Hippocampal formation (tissue), 2 donors: ENCODE data around the gene ARHGEF35.
"Not testable (repeated sequence)": the region's sequence is repeated elsewhere in the genome, so short reads cannot be mapped to it uniquely, and the experiment has no call there.

Experiments
- DNase-seq, 2 donors: peaks; one replicate each; lab custom pipeline; 2025; lab: John Stamatoyannopoulos, UW

The ARHGEF35 gene

DNA sequence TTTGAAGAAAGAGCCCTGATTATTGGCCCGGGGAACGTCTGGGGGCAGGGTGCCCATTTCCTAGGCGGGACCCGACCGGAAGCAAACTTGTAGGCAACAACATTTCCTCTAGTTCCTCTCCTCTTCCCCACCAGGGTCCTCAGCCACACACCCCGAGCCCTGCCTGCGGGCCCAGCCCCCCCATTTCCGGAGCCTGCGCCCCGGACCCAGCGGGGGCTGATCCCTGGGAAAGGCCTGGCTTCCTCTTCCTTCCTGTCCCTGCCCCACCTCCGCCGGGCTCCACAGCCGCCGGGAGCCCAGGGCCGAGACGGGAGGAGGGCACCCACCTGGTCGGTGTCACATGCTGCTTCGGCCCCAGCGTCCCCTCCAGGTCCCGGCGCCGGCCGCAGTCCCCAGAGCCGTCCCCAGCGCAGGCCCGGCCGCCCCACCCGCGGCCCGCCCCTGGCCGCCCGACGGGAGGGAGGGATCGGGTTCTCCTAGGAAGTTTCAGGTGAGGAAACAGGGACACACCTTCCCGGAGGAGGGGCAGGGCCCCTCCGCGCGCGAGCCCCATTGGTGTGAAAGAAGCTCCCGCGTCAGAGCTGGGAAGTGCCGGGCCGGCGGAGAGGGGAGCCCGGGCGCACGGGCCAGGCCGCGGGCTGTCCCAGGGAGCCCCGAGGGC lies at the start of gene ARHGEF35:
Gene ARHGEF35, minus strand, starts transcription at position 622 of the 661 bp plus-strand sequence. CDS start 7,450 bp downstream, outside the sequence.
- not testable (repeated sequence) for DNase-seq

DNA sequence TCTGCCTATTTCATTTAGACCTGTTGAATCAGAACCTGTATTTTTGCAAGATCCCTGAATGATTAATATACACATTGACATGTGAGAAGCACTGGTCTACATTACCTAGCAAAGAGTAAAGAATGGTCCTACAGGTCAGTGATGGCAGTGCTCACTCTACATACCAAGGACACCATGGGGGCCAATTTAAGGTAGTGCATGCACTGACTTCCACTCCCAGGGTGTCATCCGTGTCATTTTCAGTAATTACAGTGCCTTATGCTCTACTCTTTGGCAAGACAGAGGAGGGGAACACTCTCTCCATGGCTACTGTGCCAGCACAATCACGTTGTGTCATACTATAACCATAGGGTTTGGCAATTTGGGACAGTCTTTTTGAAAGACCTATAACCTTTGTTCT lies 49.7 kb upstream of the ARHGEF35 start:
- not testable (repeated sequence) for DNase-seq

DNA sequence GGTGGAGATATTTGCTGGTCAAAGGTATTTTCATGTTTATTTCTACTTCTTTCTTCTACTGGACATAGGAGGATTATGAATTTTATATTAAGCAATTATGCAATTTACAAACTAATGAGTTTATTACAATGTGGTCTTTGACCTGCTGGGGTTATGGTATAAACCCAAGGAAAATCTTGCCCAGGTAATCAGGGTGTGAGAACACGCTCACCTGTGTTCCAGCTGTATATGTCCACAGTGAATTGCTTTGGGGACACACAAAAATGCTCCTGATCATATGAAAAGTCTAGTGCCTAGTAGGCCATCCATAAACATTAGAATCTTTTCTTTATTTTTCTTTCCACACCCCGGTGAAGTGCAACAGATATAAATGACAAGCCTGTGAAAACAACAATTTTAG lies 43.7 kb upstream of the ARHGEF35 start, which contains the start of gene OR2A42:
Gene OR2A42, minus strand, starts transcription at position 241 of the 400 bp plus-strand sequence. CDS start 6,762 bp downstream, outside the sequence.
- not testable (repeated sequence) for DNase-seq

DNA sequence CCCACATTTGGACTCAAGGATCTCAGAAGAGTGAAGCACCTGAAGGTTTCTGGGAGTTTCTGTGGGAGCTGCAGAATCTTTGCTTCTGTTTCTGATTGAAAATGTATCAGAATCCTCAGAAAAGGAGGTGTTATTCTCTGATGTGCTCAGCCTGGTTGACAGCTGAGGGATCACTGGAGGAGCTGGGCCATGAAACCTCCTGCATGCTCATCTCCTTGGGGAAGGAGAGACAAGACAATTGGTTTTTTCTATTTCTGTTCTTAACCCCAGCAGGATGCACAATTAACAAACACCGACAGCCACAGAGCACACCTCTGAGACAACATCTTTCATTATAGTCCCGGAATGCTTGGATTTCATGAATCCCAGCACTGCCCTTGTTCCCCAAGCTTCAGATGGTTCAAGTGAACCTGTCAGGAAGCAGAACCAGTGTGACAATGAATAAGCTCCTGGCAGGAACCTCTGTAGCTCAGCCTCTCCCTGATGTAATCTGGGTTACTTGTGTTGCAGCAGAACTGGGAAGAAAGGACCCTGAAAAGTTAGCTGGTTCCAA lies 43.0 kb upstream of the ARHGEF35 start:
- DNase-seq = not testable (repeated sequence)

DNA sequence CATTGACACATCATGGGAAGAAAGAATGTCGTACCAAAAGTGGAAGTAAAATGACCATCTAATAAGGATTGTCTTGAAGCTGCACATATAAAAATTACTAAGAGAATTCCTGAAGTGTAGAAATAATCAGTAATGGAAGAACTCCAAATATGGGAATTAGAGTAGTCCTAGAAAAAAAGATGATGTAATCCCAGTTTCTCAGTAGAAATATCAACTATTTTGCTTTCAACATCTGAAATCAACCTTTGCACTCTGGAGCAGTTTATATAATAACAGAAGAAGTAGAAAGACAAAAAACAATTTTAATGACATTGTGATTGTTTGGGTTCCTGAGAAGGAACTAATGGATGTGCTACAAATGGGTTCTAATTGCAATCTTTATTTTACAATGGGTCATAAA lies 37.4 kb upstream of the ARHGEF35 start:
- not testable (repeated sequence) for DNase-seq

DNA sequence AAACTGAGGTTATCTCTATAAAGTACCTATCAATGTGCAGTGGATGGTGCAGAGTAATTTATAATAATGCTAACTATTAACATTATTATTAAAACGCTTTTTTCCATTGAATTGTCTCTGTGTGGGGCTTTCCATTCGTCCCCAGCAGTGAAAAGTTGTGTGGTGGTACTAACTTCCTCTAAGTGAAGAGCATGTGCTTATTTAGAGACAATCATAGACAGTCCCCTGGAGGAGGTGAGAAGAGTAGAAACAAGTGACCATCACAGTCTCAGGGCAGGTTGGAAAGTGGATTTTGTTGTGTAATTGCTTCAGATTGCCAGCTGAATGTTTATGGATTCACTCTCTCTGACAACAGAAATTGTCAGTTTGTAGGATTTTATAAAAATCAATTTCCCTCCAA lies 35.4 kb upstream of the ARHGEF35 start:
- DNase-seq = not testable (repeated sequence)

DNA sequence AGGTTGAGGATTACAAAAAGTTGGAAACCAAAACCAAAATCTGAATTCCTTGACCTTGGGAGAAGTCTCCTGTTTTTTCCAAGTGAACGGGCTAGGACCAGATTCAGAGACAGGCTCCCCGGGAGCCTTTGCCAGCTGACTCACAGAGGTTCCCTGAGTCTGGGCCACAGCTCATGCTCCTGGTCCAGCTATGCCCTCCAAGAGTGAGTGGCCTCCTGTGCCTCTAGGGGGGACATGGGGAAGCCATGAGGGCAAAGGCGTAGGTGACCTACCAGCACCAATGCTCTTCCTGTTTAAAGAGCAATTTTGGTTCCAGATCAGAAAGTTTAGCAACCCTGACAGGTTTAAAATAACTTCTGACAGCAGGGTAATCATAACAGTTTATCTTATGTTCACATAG lies 33.2 kb upstream of the ARHGEF35 start:
- DNase-seq = not testable (repeated sequence)

DNA sequence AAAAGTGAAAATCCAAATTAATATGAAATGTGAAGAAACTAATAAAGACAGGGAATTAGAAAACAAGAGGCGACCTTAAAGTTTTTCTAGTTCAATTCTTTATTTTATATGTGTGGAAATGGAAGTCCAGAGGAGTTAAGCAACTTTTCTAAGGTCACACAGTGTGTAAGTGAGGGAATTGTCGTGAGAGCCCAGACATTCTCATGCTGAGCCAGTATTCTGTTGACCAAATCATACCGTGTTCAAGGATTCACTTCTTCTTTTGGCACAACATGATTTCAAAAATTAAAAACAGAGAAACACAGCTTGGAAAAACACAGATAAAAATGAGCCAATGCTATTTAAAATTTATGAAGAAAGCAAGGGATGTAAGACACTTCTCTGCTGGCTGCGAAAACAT lies 31.2 kb upstream of the ARHGEF35 start:
- not testable (repeated sequence) for DNase-seq

DNA sequence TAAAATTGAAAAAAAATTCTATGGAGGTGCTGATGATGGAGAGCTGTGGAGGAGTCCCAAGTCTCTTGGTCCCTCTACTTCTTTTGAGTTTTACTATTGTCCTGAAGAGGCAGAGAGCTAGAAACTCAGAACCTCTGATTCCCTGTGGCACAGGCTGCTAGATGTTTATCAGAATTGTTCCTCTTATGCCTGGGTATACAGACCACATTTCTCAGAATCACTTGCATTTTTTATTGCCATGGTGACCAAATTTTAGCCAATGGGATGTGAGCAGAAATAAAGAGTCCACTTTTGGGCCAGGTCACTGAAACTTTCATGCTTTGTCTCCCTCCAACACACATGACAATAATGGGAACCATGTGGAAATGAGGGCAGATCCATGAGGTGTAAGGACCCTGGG lies 28.0 kb upstream of the ARHGEF35 start:
- DNase-seq = not testable (repeated sequence)

DNA sequence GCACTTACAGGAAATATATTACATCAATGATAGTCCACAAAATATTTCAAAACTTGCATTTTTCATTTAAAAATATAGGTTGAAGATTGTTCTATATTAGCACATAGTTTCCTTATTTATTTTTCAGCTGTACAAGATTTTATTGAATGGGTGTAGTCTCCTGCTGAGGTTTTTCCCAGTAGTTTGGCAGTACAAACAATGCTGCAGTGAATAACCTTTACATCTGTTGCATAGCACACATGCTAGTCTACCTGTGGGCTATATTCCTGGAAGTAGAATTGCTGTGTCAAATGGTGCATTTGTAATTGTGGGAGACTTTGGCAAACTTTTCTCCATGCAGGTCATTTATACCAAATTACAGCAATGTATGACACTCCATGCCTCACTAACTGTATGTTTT lies 24.9 kb upstream of the ARHGEF35 start:
- not testable (repeated sequence) for DNase-seq

DNA sequence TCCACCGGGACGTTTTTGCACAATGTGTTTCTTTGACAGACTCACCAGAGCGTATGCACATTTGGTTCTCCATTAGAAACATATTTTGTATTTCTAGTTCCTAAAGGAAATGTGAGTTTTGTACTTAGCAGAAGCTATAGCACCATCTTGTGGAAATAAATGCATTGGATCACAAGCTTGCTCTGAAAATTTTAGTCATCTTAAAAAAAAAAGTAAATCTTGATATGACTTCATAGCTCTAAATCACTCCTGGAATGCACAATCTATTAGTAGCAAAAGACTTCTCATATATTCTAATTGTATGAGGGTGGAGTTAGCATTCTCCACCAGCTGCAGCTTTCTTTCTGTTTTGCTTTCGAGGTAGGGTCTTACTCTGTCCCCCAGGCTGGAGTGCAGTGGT lies 23.5 kb upstream of the ARHGEF35 start:
- not testable (repeated sequence) for DNase-seq

DNA sequence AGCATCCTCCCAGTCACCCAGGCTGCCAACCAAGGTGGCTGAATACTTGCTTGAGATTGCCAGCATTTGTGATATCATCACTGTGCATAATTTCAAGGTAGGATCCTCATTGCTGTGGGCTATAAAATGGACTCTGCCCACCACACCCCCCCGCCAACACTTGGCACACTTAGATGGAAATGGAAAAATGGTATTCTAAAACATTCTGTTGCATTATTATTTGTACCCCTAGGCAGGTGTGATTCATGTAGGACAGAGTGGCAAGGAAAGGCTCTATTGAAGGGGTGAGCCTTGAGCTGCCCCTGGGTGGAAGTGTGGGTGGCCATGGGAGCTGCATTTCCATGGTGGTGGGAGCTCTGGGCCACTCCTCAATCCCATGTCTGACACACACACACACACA lies 22.9 kb upstream of the ARHGEF35 start:
- not testable (repeated sequence) for DNase-seq

DNA sequence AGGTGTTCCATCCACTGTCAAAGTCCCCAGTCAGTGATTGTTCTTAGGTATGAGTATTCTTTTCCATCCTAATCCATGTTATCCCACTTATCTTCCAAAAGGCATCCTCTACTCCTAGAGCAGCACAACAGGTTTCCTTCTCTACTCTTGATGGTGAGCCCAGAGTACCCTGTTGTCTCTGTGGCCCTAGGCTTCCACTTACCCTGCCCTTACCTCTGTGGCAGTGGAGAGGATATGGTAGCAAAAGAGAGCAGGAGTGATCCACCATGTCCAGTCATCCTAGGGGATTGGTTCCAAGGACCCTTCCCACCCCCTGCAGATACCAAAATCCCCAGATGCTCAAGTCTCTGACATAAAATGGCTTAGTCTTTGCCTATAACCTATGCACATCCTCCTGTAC lies 21.6 kb upstream of the ARHGEF35 start:
- not testable (repeated sequence) for DNase-seq

DNA sequence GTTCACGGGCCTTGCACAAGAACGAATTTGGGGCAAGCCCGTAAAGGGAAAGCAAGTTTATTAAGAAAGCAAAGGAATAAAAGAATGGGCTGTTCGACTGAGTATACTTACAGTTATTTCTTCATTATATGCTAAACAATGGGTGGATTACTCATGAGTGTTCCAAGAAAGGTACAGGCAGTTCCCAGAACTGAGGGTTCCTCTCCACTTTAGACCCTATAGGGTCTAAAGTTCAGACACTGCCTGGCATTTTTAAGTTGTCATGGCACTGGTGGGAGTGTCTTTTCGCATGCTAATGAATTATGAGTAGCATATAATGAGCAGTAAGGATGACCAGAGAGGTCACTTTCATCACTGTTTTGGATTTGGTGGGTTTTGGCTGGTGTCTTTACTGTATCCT lies 9.7 kb upstream of the ARHGEF35 start:
- DNase-seq = not testable (repeated sequence)

DNA sequence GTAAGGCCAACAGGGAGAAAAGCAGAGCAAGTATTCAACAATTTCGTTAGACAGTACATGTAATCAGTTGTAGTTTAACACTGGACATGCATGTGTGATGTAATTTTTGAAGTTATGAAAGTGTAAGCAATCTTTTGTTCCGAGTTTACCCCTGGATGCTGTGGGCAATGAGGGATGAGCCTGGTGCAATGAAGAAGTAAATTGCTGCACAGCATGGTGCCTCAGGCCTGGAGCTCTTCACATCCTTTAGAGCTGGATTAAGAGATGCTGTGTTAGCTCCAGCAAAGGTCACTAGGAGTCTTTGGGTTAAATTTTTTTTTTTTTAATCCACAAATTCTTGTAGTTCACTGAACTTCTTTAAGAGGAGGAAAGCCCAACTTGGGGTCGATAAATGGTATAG lies 7.5 kb upstream of the ARHGEF35 start:
- DNase-seq = not testable (repeated sequence)

DNA sequence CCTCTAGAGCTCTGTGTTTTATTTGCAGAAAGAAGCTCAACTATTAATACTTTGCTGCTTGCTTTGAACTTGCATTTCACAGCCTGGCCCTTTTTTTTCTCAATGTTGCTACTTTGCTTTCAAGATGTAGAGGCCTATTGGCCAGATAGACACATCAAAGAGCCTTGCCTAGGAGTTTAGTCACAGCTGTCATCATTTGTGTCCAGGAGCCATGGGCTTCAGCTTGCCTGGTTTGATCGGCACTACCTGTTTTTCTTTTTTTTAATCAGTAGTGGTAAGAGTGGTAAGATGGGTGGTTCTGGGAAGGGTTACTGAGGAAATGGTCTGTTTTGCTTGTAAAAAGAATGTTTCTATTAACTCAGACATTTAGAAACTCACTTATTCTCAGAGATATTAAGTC lies 6.3 kb upstream of the ARHGEF35 start:
- not testable (repeated sequence) for DNase-seq

DNA sequence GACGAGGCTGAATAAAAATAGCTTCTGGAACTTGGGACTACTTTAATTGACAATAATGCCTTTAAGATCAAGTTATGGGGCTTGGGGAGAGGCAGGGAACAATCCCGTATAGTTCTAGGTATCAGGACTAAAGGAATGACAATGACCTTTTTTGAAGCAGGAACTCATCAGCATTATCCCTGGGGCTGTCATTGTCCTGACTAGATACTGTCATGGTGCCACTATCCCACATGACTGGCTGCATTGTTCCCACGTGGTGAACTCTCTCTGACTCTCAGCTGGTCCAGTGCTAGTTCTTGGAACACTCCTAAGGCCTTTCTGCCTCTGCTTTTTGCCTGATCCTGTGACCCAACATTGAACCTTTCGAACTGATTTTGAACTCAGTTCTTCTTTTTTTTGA lies 3.3 kb upstream of the ARHGEF35 start:
- not testable (repeated sequence) for DNase-seq

DNA sequence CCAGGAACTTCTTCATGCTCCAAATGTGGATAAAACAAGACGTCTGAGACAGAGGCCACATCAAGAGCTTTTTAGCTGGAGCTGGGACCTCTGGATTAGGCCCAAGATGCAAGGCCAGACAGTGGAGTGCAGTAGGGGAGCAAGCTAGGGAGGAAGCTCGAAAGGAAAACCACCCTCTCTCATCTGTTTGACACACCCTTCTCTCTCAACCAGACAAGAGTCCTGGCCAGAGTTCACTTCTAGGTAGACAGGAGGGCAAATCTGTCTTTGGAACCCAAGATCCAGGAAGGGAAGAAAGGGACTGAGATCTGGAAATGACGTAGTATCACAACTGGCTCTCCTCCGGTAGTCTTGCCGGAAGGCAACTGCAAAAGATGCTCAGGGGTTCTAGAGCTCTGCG lies 1.2 kb downstream of the ARHGEF35 start:
- DNase-seq = not testable (repeated sequence)

DNA sequence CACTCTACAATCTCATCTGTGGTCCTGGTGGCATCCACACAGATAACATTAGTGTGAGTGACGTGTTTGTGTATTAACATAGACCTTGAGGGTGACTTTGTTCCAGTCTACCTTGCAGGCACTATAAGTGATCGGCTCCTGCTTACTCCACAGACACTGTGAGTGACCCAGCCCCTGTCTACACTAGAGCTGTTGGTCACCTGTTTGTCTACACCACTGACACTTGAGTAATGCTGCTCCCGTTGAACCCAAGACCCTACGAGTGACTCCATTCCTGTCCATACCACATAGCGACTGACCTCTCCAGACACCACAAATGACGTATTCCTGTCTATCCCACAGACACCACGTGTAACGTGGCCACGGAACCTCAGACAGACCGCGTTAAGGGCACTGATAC lies 1.9 kb downstream of the ARHGEF35 start:
- DNase-seq = not testable (repeated sequence)

DNA sequence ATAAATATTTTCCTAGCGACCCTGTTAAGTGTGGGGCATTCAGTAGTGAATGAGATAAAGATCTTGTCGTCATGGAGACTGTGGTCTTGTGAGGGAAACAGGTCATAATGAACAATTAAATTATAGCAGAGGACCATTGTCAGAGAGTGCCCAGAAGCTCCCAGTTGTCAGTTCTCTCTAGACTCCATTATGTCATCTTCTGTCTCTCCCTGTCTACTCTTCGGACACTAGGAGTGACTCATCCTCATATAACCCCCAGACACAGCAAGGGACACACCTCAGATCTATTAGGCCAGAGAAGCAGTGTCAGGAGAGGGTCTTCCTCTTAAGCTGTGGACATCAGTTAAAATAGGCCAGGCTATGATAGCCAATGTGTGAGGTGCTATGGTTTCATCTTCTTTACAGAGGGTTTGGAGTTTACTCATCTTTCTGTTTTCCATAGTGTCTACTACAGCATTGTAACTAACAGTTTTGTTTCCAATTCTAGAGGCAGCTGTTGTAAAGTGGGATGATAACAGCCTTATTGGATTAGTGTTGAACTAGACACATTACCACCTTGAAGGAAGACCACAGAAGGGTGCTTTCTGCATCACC lies 7.0 kb downstream of the ARHGEF35 start:
- not testable (repeated sequence) for DNase-seq

DNA sequence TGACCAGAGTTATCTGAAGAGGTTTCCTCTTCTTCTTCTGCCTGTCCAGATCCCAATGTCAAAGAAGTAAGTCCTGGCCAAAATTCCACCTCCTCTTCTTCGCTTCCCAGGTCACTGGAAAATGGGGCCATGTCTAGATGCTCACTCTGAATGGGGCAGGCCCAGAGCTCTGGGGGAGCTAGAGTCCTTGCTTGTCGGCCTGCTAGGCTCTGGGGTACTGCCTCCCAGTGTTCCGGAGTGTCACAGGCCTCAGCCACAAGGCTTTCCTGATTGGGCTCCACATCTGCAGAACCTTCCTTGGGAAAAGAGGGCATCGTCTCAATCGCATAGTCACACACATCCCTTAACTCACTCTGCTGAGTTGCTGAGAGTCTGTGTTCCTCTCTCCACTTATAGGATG lies 7.8 kb downstream of the ARHGEF35 start:
- not testable (repeated sequence) for DNase-seq

DNA sequence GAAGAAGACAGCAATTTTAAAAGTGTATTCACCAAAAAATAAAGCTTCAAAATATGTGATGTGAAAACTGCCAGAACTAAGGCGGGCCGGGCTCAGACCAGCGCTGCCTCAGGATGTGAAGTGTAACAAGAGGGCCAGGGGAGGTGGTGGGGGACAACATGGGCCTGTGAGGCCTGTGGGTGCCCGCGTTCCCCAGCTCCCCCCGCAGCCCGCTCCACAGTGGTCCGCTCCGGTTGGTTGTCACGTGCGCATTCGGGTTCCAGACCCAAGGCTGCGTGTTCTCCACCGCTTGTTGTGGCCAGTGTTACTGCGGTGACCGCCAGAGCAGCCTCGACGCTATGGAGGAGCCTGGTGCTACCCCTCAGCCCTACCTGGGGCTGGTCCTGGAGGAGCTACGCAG lies 12.5 kb downstream of the ARHGEF35 start, which contains the start of gene CTAGE4:
Gene CTAGE4, plus strand, starts transcription at position 301 of the 400 bp plus-strand sequence. Its CDS starts 38 bp downstream, at position 339.
- DNase-seq = not testable (repeated sequence)

DNA sequence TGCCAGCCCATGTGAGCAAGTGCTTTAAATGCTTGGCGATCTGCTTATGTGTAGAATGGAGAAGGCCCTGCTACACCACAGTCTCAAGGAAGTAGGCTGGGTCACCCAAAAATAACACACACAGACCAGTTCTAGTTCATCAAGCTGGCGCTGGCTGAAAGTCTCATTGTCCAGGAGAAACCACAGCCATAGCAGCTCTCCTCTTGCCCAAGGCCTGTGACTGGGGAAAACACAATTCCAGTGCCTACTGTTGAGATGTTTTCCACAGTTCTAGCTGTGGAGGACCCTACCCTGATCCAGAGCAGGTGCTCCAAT lies 16.5 kb downstream of the ARHGEF35 start:
- not testable (repeated sequence) for DNase-seq
